NCI-H2196 (cell line): ENCODE results near the gene RUFY4.
"Not testable (repeated sequence)": the region's sequence is repeated elsewhere in the genome, so short reads cannot be mapped to it uniquely, and the experiment has no call there.

Experiments used
- DNase-seq: peaks from one replicate; lab custom pipeline; 2025; ENCODE audit not compliant: unreplicated experiment; lab: John Stamatoyannopoulos, UW

RUFY4 gene

DNA sequence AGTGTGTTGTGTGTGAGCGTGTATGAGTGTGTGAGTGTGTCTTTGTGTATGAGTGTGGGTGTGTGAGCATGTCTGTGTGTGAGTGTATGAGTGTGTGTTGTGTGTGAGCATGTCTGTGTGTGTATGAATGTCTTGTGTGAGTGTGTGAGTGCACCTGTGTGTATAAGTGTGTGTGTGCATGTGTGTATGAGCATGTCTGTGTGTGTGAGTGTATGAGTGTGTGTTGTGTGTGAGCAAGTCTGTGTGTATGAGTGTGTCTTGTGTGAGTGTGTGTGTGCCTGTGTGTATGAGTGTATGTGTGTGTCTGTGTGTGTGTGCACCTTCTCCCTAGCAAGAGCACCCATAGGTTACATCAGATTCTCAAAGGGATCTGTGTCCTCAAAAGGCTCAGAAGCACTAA is 37.8 kb upstream of the RUFY4 start:
- no peak for DNase-seq

DNA sequence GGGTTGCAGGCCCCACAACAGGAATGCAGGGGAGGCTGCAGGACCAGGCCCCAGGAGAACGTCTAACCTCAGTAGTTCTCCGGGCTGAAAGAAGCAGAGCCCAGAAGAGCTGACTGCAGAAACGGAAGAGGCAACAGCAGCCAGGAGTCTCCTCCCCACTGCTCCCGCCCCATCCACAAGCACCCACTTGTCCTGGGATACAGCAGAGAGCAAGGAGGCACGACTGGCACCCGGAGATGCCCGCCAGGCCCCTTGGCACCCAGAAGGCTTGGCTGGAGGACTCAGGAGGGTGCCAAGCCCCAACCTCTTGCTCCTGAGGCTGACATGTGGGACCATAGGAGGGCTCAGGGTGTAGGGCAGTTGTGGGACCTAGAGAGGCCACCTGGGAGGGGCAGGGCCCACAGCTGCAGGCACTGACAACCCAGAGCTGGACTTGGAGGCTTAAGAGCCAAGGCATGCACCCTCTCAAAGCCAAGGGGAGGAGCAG is 37.2 kb upstream of the RUFY4 start:
- DNase-seq = no peak

GRCh38 chr2:218032336-218033171 is 36.5 kb upstream of the RUFY4 start:
- DNase-seq = no peak

DNA sequence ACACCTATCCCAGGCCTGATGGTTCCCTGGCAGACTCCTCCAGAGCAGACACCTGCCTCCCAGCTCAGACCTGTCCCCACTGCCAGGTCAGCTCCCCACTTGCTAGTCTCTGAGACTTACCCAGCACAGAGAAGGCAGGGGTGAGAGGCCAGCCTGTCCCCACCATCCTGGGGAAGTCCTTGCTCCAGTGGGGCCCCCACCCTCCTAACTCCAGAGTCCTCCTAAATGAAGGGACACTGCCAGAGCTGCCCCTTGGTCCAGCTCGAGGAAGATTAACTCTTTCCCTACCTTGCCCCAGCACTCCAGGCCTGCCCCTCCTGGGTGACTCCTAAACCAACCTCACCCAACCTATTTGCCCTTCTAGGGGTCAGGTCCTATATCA is 35.9 kb upstream of the RUFY4 start:
- no peak for DNase-seq

- no peak for DNase-seq
Measured at GRCh38 chr2:218033590-218034496, 35.2 kb upstream of the RUFY4 start.

- DNase-seq = peak; percentile 41
Measured at GRCh38 chr2:218034497-218035213, 34.4 kb upstream of the RUFY4 start.

- no peak for DNase-seq
Measured at GRCh38 chr2:218035463-218036100, 33.5 kb upstream of the RUFY4 start.

DNA sequence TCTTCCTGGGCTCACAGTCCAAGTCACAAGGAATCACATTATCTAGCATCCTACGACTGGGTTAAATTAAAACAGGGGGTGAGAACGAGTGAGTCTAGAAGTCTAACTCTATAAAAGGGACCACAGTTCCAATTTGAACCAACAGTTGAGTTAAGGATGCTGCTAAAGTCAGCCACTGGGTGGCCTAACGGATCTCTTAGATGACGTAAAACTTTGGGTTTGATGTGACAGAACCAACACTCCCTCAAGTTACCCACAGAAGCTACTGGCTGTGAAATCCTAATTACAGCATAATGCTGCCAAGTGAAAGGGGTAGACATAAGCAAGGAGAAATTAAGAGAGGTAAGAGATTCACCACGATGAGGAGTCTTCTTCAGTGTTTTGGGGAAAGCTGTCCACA is 32.7 kb upstream of the RUFY4 start:
- DNase-seq = no peak

DNA sequence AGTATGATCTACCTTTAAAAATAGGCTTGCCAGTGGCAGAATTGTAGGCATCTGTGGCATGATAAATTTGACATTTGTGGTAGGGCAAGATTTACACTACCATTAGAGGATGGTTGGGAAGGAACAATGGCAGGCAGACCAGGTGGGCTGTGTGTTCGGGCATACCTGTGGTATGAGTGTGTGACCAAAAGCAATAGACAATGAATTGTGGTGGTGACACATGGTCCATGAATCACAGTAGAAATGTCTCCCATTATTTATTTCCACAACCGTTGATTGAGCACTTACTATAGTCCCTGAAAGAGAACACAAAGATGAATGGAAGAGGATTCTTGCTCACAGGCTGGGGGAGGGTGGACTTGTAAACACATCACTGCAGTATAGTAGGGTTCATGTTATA is 29.9 kb upstream of the RUFY4 start:
- DNase-seq = no peak

DNA sequence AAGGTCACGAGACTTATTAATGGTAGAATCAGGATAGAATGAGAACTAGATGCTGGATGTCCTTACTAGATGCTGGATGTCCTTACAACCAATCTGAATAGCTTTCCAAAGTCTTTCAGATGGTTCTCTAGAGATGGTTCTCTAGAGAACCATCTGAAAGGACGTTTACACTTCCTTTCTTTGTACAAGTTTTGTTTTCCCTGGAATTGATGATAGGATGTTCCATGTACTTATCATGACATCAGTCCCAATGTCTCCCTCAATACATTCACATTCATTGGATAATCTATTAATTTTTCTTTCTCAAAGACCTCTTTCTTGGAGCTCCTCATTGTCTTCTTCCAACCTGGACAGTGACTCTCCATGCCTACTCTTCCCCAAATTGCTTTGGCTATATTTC is 28.2 kb upstream of the RUFY4 start:
- no peak for DNase-seq

DNA sequence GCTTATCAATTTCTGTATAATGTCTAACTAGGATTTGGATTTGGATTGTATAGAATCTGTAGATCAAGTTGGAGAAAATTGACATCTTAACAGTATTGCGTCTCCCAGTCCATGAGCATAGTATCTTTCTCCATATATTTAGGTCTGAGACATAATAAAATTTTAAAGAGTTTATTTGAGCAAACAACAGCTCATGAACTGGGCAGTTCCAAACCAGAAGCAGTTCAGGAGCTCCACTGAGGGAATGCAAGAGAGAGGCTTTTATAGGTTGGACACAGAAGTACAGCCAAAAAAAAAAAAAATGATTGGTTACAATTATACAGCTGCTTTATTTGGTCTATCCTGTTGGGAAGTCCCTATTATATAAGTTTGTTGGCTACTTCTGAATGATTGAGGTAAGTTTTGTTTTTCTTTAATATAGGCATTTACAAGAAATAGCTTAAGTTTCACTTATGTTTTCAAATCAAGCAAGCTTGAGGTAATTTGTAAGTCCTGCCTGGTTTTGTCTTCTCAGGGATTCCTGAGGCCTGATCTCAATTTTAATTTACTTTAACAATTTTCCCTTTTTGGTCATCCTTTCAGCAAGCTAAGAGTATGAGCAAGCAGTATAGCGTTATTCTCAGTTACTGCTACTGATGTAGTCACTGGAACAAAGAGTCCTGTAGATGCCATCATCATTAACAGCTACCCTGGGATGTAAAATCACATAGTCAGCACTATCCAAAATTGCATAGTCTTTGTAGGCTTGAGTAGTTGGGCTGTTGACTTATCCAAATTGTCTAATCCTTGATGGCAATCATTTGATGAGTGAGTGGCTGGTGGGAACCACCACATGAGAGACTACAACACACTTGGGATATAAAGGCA is 27.5 kb upstream of the RUFY4 start:
- no peak for DNase-seq

- DNase-seq = no peak
Measured at GRCh38 chr2:218043100-218043499, 26.0 kb upstream of the RUFY4 start.

DNA sequence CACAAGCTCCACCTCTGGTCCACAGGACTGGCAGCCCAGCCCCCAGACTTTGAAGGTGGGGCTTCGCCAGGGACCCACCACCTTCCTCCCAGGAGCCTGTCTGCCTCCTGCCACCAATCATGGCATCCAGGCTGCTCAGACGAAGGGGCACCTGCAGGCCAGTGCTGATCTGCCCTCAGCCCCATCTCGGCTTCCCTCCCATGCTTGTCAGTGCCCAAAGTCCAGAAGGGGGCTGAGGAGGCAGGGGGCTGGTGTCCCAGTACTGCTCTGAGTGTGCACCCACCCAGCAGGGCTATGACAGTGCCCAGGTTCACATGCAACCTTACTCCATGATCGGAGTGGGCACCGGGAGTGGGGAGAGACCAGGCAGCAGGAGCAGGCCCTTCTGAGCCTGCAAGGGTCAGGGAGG is 25.3 kb upstream of the RUFY4 start:
- no peak for DNase-seq

DNA sequence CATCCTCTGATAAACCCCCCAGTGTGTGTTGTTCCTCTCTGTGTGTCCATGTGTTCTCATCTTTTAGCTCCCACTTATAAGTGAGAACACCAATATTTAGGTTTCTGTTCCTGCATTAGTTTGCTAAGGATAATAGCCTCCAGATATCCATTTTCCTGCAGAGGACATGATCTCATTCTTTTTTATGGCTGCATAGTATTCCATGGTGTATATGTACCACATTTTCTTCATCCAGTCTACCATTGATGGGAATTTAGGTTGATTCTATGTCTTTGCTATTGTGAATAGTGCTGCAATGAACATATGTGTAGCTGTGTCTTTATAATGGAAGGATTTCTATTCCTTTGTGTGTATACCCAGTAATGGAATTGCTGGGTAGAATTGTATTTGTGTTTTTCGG is 24.5 kb upstream of the RUFY4 start:
- DNase-seq = not testable (repeated sequence)

GRCh38 chr2:218046238-218046637 is 22.8 kb upstream of the RUFY4 start:
- no peak for DNase-seq

- no peak for DNase-seq
Measured at GRCh38 chr2:218047536-218048225, 21.4 kb upstream of the RUFY4 start.

DNA sequence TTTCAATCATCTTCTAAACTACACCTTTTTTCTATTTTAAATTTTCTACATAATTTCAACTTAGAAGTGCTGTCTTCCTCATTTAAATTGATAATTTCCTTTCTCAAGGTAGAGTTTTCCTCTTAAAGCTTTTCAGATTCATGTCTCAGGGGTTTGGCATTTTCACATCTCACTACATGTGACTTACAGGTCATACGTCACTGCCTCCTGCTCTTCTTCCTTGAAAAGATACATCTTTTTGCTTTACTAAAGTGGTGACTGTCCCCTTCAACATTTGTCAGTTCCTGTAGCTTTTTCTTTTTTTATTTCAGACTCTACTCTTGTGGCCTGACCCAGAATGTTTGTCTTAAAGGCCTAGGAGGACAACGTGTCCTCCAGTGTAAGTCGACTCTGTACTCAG is 17.1 kb upstream of the RUFY4 start:
- no peak for DNase-seq

- DNase-seq = no peak
Measured at GRCh38 chr2:218059289-218059688, 9.8 kb upstream of the RUFY4 start.

GRCh38 chr2:218060118-218060517 is 8.9 kb upstream of the RUFY4 start:
- no peak for DNase-seq
